ENCODE results near the gene TNFRSF19.

DNA sequence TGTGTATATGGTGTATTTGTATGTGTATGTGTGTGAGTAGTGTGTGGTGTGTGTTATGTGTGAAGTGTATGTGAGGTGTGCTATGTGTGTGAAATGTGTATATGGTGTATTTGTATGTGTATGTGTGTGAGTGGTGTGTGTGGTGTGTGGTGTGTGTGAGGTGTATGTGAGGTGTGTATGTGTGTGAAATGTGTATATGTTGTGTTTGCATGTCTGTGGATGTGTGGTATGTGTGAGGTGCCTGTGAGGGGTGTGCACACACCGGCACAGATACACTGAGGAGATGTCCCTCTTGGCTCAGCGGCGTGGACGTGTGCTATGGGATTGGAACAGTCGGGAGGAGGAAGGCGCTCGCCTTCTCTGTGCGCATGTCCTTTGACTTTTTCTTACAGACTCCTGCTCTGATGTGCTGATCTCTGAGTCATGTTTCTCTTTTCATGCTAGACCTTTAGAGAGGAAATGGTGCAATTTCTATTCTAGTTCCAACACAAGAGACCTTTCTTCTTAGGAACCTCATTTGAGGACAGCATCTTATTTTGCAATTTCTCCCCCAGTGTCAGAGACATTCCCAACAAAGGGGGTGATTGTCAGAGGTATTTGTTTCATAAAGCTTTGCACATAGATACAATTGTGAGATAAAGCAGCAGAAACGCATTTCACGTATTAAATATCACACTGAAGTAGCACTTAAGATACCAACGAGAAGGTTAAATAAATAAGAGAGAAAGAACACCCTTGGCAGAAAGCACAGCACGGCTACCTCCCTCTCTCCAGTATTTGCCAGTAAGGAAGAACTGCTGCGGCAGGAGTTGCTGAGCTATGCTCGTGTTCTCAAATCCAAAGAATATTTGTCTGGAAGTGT is 11.3 kb upstream of the TNFRSF19 start:
- TF ChIP-seq EP300 (IDR thresholded peaks at IDR 0.05) (peak in 2 of 4 donors; percentile 13 to 64), POLR2AphosphoS5 (IDR thresholded peaks at IDR 0.05) (peak; percentile 4 to 41)
- TF ChIP-seq, protein P1, sequence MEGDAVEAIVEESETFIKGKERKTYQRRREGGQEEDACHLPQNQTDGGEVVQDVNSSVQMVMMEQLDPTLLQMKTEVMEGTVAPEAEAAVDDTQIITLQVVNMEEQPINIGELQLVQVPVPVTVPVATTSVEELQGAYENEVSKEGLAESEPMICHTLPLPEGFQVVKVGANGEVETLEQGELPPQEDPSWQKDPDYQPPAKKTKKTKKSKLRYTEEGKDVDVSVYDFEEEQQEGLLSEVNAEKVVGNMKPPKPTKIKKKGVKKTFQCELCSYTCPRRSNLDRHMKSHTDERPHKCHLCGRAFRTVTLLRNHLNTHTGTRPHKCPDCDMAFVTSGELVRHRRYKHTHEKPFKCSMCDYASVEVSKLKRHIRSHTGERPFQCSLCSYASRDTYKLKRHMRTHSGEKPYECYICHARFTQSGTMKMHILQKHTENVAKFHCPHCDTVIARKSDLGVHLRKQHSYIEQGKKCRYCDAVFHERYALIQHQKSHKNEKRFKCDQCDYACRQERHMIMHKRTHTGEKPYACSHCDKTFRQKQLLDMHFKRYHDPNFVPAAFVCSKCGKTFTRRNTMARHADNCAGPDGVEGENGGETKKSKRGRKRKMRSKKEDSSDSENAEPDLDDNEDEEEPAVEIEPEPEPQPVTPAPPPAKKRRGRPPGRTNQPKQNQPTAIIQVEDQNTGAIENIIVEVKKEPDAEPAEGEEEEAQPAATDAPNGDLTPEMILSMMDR (IDR thresholded peaks at IDR 0.05) = no peak
